ENCODE measurements around the gene SYT5. TPM values are rescaled to one million over a fixed set of nuclear protein-coding genes. Genes with fewer than 3 reads are reported as not detected.

Gene SYT5
- total RNA-seq, 1 experiment from 2014 or later: 4.5 TPM

- DNase-seq: peak; percentile 92
- H3K79me2 ChIP-seq (ENCODE audit: insufficient read depth, low read length): no peaks in the 10 kb centered on the region
- H3K4ac ChIP-seq (ENCODE audit: low read depth, low read length): no peak overlapping the region
- no peak for TF ChIP-seq CTCF (conservative IDR thresholded peaks at IDR 0.05)
- H3K9ac ChIP-seq (ENCODE audit: extremely low read depth, insufficient read length, low read length): no peak overlapping the region
- H4K20me1 ChIP-seq (ENCODE audit: control insufficient read depth, insufficient read depth, insufficient read length): no peaks in the 10 kb centered on the region
- Mint-ChIP-seq H3K27me3 (ENCODE audit: low read depth) (peaks cover 79% of the 10 kb centered on the region), H3K27ac (peak overlapping the region in 1 of 3 experiments; percentile 88; a peak in 3 of 7 replicates), H3K9me3 (peaks cover 2 to 3% of the 10 kb centered on the region in 2 experiments; a peak in 4 of 5 replicates), H3K36me3 (ENCODE audit: insufficient read depth in 1 of 3, low read depth in 3 of 3) (no peaks in the 10 kb centered on the region; a peak in 1 of 7 replicates), H3K4me3 (peak overlapping the region; percentile 67 to 87), H3K4me1 (peaks cover 27 to 42% of the 10 kb centered on the region in 2 experiments)
- no peaks in the 10 kb centered on the region for H3K79me1 ChIP-seq (ENCODE audit: insufficient read depth, low read depth, low read length, poor library complexity, severe bottlenecking)
- no peak overlapping the region for H4K8ac ChIP-seq (replicated peaks; ENCODE audit: insufficient read length, low read depth, low read length)
- H3K14ac ChIP-seq (ENCODE audit: insufficient read depth, low read length): 0 out of 2 replicates have a peak overlapping the region, but pooled peaks have one; percentile 25
- peaks cover 2% of the 10 kb centered on the region; the same call in 1 of the 2 replicates for H3K4me1 ChIP-seq (ENCODE audit: insufficient read depth, low read length)
- no peaks in the 10 kb centered on the region for H3K9me3 ChIP-seq (ENCODE audit: control insufficient read depth, low read depth, low read length)
- no peak overlapping the region for H2BK15ac ChIP-seq (ENCODE audit: low read depth, low read length)
- peak overlapping the region; percentile 78 for H3K18ac ChIP-seq (ENCODE audit: insufficient read length, low read depth, low read length)
- no peak overlapping the region for H4K5ac ChIP-seq (ENCODE audit: insufficient read length, low read depth, low read length)
- WGBS (ENCODE audit: extremely low coverage, insufficient read length, low lambda C conversion rate): no CpG with 5 or more reads among the region's 61 CpGs
- H2AK5ac ChIP-seq (ENCODE audit: insufficient read length, low read length): no peak overlapping the region
- H3K27me3 ChIP-seq (ENCODE audit: insufficient read depth, low read length): peaks cover 11% of the 10 kb centered on the region; the same call in 1 of the 2 replicates
- peaks cover 15% of the 10 kb centered on the region for H3K23me2 ChIP-seq (ENCODE audit: insufficient read length, low read depth, low read length, poor library complexity, severe bottlenecking)
- H3K4me2 ChIP-seq (ENCODE audit: insufficient read depth, insufficient read length, low read length): peak overlapping the region; percentile 60
- H2BK5ac ChIP-seq (ENCODE audit: insufficient read length, low read length): no peak overlapping the region
- H2BK20ac ChIP-seq (ENCODE audit: low read depth, low read length, poor library complexity, severe bottlenecking): no peak overlapping the region
- no peak overlapping the region for H2BK12ac ChIP-seq (ENCODE audit: insufficient read length, low read depth, low read length)
- H2BK120ac ChIP-seq (ENCODE audit: low read depth, low read length, poor library complexity, severe bottlenecking): no peak overlapping the region
- H3T11ph ChIP-seq (ENCODE audit: low read length): no peak overlapping the region
- no peak overlapping the region for H3K56ac ChIP-seq (ENCODE audit: insufficient read length, low read depth, low read length)
- no peak overlapping the region for H3K27ac ChIP-seq (ENCODE audit: insufficient read length, low read depth, low read length)
- no peak overlapping the region for H3K23ac ChIP-seq (ENCODE audit: insufficient read length, low read depth, low read length)
- no peak overlapping the region for H2AFZ ChIP-seq (ENCODE audit: low read length)
- H4K91ac ChIP-seq (ENCODE audit: insufficient read length, low read depth, low read length): no peak overlapping the region
Observed at GRCh38 chr19:55178781-55179599, 1.1 kb downstream of the SYT5 start.

Measured in H9 (cell line).